ENCODE data around the gene FGL2.

DNA sequence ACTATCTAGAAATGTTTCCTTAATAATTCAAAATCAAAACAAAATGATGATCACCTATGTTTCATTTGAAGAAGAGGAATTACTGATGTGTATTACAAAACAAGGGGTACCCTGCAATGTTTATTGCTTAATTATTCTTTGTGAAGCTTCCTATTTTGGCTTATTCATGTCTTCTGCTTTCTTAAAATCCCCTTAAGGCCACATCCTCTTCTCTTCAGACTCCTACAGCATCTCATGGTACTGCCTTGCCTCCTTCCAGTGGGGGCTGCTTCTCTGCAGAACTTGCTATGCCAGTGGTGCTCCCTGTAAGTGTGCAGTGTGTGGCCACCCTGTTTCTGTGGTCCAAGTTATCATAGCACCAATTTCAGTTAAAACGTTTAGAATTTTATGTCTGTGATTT, 42.2 kb downstream of the FGL2 start:
- TF ChIP-seq POLR2A (IDR thresholded peaks at IDR 0.05): no peak
- TF ChIP-seq, protein P1, sequence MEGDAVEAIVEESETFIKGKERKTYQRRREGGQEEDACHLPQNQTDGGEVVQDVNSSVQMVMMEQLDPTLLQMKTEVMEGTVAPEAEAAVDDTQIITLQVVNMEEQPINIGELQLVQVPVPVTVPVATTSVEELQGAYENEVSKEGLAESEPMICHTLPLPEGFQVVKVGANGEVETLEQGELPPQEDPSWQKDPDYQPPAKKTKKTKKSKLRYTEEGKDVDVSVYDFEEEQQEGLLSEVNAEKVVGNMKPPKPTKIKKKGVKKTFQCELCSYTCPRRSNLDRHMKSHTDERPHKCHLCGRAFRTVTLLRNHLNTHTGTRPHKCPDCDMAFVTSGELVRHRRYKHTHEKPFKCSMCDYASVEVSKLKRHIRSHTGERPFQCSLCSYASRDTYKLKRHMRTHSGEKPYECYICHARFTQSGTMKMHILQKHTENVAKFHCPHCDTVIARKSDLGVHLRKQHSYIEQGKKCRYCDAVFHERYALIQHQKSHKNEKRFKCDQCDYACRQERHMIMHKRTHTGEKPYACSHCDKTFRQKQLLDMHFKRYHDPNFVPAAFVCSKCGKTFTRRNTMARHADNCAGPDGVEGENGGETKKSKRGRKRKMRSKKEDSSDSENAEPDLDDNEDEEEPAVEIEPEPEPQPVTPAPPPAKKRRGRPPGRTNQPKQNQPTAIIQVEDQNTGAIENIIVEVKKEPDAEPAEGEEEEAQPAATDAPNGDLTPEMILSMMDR (IDR thresholded peaks at IDR 0.05): no peak
